CD4-positive, CD25-positive, alpha-beta regulatory T cell (primary cell): ENCODE results near the gene FUOM. TPM values are rescaled to one million over a fixed set of nuclear protein-coding genes. Genes with fewer than 3 reads are reported as not detected.

ENCODE experiments used
- ATAC-seq, 2 donors: fragments of 150-1000 bp; cut with Tn5 transposase; one replicate each; pipeline ENCODE4 v1.10.0; 2021; ENCODE audit warnings: low read depth in 2 of 2, moderate number of reproducible peaks in 2 of 2, moderate library complexity in 1 of 2
- DNase-seq, 3 donors: peaks; one replicate each; pipeline versions ENCODE4 v3.0.0 to v3.0.0-alpha.2; 2012 to 2022; ENCODE audit warnings: mixed read lengths in 1 of 3
- H3K27ac ChIP-seq: one replicate; pipeline ENCODE4 v1.7.0; 2013; ENCODE audit warnings: mild to moderate bottlenecking, low read length; ENCODE audit not compliant: insufficient read depth, poor library complexity, severe bottlenecking
- H3K27me3 ChIP-seq: one replicate; pipeline ENCODE4 v1.7.0; 2013; ENCODE audit warnings: low read length; ENCODE audit not compliant: control insufficient read depth, insufficient read depth
- H3K36me3 ChIP-seq: one replicate; pipeline ENCODE4 v1.7.0; 2013; ENCODE audit warnings: mild to moderate bottlenecking, low read length, moderate library complexity; ENCODE audit not compliant: control insufficient read depth, insufficient read depth
- H3K4me1 ChIP-seq: 2 replicates; pipeline ENCODE4 v1.7.0; 2013; ENCODE audit warnings: mild to moderate bottlenecking, low read length; ENCODE audit not compliant: insufficient read depth, control insufficient read depth, poor library complexity, severe bottlenecking
- H3K4me3 ChIP-seq: one replicate; pipeline ENCODE4 v1.7.0; 2013; ENCODE audit warnings: low read depth, mild to moderate bottlenecking, low read length, moderate library complexity
- H3K9me3 ChIP-seq, 2 experiments: 1 replicate in 1 of 2; 2 replicates in 1 of 2; pipeline ENCODE4 v1.7.0; 2013; ENCODE audit warnings: low read length in 2 of 2, mild to moderate bottlenecking in 1 of 2, moderate library complexity in 1 of 2; ENCODE audit not compliant: control insufficient read depth in 2 of 2
- H3K27ac Mint-ChIP-seq, 3 donors: one replicate each; pipeline ENCODE4 v1.8.0; 2020 to 2022; ENCODE audit warnings: mild to moderate bottlenecking in 3 of 3, mixed read lengths in 3 of 3, moderate library complexity in 2 of 3
- H3K27me3 Mint-ChIP-seq: one replicate; pipeline ENCODE4 v1.8.0; 2022; ENCODE audit warnings: mild to moderate bottlenecking, mixed read lengths
- H3K36me3 Mint-ChIP-seq: one replicate; pipeline ENCODE4 v1.8.0; 2020; ENCODE audit warnings: mixed read lengths
- H3K4me1 Mint-ChIP-seq, 4 donors: one replicate each; pipeline ENCODE4 v1.8.0; 2020 to 2022; ENCODE audit warnings: mixed read lengths in 4 of 4, mild to moderate bottlenecking in 1 of 4
- H3K4me3 Mint-ChIP-seq, 4 donors: one replicate each; pipeline ENCODE4 v1.8.0; 2020 to 2022; ENCODE audit warnings: mild to moderate bottlenecking in 4 of 4, mixed read lengths in 4 of 4, moderate library complexity in 3 of 4
- H3K9me3 Mint-ChIP-seq, 7 donors: one replicate each; pipeline ENCODE4 v1.8.0; 2020 to 2022; ENCODE audit warnings: mixed read lengths in 7 of 7, mild to moderate bottlenecking in 3 of 7, moderate library complexity in 2 of 7
- polyA plus RNA-seq, 4 donors: library from polyadenylated mRNA; unstranded; fragments of 300-500 nt; fragmentation: Illumina TruSeq; gene quantifications; one replicate each; pipeline ENCODE4 v1.2.3, GENCODE V29; 2021
- total RNA-seq: library from RNA; stranded (reverse); gene quantifications from one replicate; pipeline ENCODE4 v1.2.3, GENCODE V29; 2022

FUOM gene
- total and polyA plus RNA-seq, 5 donors from 2014 or later: 7.1 to 21.9 (median 17.8) TPM

DNA sequence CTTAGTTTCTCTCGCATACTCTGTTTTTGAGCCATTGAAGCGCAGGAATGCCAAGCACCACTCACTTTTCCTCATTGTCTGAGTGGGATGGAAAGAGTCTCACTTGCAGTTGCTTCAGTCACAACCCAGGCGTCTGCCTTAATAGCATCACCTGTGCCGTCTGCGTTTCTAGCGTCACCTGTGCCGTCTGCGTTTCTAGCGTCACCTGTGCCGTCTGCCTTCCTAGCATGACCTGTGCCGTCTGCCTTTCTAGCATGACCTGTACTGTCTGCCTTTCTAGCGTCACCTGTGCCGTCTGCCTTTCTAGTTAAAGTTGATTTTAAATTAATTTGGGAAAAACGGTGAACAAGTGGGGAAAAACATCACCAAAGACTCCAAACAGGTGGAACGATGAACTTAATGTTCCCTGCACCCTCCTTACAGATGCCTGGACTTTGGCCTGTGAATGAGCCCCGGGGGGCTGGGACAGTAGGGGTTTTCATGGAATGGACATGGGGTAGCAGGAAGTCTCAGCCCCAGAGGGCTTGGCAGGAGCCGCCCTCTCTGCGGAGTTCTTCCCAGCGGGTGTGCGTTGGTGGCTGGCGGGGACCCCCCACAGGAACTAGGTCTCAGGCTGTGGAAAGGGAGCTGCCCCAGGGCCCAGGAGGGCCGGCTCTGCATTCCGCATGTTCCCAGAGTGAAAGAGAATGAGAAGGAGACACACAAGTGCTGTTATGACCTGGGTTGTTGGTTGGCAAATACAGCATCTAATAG lies 45.6 kb downstream of the FUOM start:
- ATAC-seq (no peak), DNase-seq (no peak)
- peaks cover 0 to 3% (median 0%) of the 10 kb centered on the region in 7 donors for H3K9me3 Mint-ChIP-seq
- peaks cover 22% of the 10 kb centered on the region for H3K36me3 ChIP-seq
- peaks cover 11% of the 10 kb centered on the region for H3K36me3 Mint-ChIP-seq
- no peak overlapping the region for H3K4me3 ChIP-seq
- peak overlapping the region in 2 of 4 donors; percentile 52 to 78 for H3K4me3 Mint-ChIP-seq
- peak overlapping the region in 2 of 3 donors; percentile 64 to 69 for H3K27ac Mint-ChIP-seq
- H3K27me3 ChIP-seq: no peaks in the 10 kb centered on the region
- H3K27me3 Mint-ChIP-seq: peaks cover 9% of the 10 kb centered on the region
- H3K4me1 Mint-ChIP-seq: peaks cover 4 to 22% (median 11%) of the 10 kb centered on the region in 4 donors
- no peak overlapping the region for H3K27ac ChIP-seq
- no peaks in the 10 kb centered on the region for H3K9me3 ChIP-seq
- H3K4me1 ChIP-seq: peaks cover 12% of the 10 kb centered on the region

DNA sequence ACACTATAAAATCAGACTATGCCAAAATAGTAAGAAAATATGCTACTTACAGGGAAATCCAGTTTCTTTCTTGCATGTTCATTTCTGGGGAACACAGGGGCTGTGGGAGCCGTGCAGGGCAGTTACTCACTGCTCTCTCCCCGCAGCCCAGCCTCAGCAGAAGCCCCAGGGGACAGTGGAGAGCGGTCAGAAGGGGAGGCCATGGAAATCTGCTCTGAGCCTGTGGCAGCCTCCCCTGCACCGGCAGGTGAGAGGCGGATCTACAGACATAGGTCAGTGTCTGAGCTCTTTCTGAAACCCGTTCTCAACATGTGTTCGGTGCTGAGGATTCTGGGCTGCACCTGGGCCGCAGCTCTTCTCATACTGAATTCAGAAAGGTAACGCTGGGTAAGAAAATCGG lies 46.2 kb downstream of the FUOM start:
- H3K9me3 Mint-ChIP-seq: peaks cover 0 to 3% (median 0%) of the 10 kb centered on the region in 7 donors
- Histone ChIP-seq H3K9me3 (no peaks in the 10 kb centered on the region), H3K27me3 (no peaks in the 10 kb centered on the region), H3K4me3 (no peak overlapping the region), H3K27ac (no peak overlapping the region), H3K36me3 (peaks cover 22% of the 10 kb centered on the region), H3K4me1 (peaks cover 18% of the 10 kb centered on the region)
- DNase-seq (no peak), ATAC-seq (no peak)
- peaks cover 8 to 28% (median 13%) of the 10 kb centered on the region in 4 donors for H3K4me1 Mint-ChIP-seq
- H3K4me3 Mint-ChIP-seq: peak overlapping the region in 3 of 4 donors; percentile 7 to 78 (median 52)
- H3K36me3 Mint-ChIP-seq: peaks cover 11% of the 10 kb centered on the region
- H3K27ac Mint-ChIP-seq: peak overlapping the region in 1 of 3 donors; percentile 64
- H3K27me3 Mint-ChIP-seq: peaks cover 9% of the 10 kb centered on the region

DNA sequence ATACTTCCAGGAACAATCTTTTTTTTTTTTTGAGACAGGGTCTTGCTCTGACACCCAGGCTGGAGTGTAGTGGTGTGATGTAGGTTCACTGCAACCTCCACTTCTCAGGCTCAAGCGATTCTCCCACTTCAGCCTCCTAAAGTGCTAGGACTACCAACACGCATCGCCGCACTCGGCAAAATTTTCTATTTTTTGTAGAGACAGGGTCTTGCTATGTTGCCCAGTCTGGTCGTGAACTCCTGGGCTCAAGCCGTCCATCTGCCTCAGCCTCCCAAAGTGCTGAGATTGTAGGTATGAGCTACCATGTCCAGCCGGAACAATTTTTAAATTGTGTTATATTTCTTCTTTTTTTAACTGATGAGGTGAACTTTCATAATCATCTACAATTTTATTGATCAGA lies 47.0 kb downstream of the FUOM start:
- ATAC-seq (no peak), DNase-seq (no peak)
- H3K4me3 ChIP-seq: no peak overlapping the region
- Mint-ChIP-seq H3K4me1 (peaks cover 8 to 32% (median 13%) of the 10 kb centered on the region in 4 donors), H3K27me3 (peaks cover 9% of the 10 kb centered on the region), H3K36me3 (peaks cover 11% of the 10 kb centered on the region), H3K9me3 (peaks cover 0 to 3% (median 0%) of the 10 kb centered on the region in 7 donors), H3K27ac (no peak overlapping the region), H3K4me3 (peak overlapping the region; percentile 43 to 78 (median 54))
- peaks cover 22% of the 10 kb centered on the region for H3K36me3 ChIP-seq
- H3K27me3 ChIP-seq: no peaks in the 10 kb centered on the region
- H3K27ac ChIP-seq: no peak overlapping the region
- H3K9me3 ChIP-seq: no peaks in the 10 kb centered on the region
- H3K4me1 ChIP-seq: peaks cover 18% of the 10 kb centered on the region

DNA sequence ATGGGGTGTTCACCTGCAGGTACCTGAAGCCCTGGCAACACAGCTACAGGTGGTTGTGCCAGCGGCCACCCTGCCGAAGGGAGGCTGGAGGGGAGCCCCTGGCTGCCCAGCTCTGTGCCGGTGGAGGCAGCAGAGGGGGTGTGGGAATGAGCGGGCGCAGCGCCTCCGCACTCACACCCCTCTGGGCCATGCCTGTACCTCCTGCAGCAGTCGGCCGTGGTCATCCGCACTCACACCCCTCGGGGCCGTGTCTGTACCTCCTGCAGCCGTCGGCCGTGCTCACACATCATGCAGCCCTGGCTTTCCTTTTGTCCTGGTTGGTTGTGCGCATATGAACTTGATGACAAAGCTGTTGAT lies 47.4 kb downstream of the FUOM start:
- H3K4me3 ChIP-seq: no peak overlapping the region
- H3K4me3 Mint-ChIP-seq: peak overlapping the region in 3 of 4 donors; percentile 52 to 76 (median 72)
- H3K9me3 Mint-ChIP-seq: peaks cover 0 to 3% (median 0%) of the 10 kb centered on the region in 7 donors
- H3K27ac Mint-ChIP-seq: peak overlapping the region in 1 of 3 donors; percentile 65
- peaks cover 9% of the 10 kb centered on the region for H3K27me3 Mint-ChIP-seq
- no peaks in the 10 kb centered on the region for H3K27me3 ChIP-seq
- H3K9me3 ChIP-seq: no peaks in the 10 kb centered on the region
- H3K27ac ChIP-seq: no peak overlapping the region
- DNase-seq: no peak
- peaks cover 18% of the 10 kb centered on the region for H3K4me1 ChIP-seq
- H3K4me1 Mint-ChIP-seq: peaks cover 10 to 36% (median 13%) of the 10 kb centered on the region in 4 donors
- peaks cover 26% of the 10 kb centered on the region for H3K36me3 ChIP-seq
- H3K36me3 Mint-ChIP-seq: peaks cover 11% of the 10 kb centered on the region
- ATAC-seq: no peak

DNA sequence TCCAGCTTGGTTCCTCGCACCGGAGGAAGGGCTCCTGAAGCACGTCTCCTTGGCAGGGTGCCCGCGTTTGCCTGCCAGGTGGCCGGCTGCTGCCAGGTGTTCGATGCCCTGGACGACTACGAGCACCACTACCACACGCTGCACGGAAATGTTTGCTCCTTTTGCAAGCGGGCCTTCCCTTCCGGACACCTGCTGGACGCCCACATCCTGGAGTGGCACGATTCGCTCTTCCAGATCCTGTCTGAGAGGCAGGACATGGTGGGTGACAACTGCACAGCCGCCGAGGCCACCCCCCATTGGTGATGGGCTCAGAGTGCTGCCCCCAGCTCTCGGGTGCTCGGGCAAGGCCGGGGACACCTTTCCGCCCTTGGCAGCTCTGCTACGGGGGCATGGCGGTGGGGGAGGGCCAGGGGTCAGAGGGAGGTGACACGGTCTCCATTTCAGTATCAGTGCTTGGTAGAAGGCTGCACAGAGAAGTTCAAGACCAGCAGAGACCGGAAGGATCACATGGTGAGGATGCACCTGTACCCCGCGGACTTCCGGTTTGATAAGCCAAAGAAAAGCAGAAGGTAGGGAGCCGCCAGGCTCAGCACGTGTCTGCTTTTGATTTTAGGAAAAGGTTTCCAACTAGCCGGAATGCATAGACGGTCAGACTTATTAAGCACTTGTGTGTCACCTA lies 48.0 kb downstream of the FUOM start:
- peaks cover 10 to 41% (median 16%) of the 10 kb centered on the region in 4 donors for H3K4me1 Mint-ChIP-seq
- peak overlapping the region in 2 of 3 donors; percentile 65 for H3K27ac Mint-ChIP-seq
- peaks cover 9% of the 10 kb centered on the region for H3K27me3 Mint-ChIP-seq
- peaks cover 0 to 3% (median 0%) of the 10 kb centered on the region in 7 donors for H3K9me3 Mint-ChIP-seq
- Histone ChIP-seq H3K36me3 (peaks cover 26% of the 10 kb centered on the region), H3K27ac (peak overlapping the region; percentile 99), H3K9me3 (no peaks in the 10 kb centered on the region), H3K27me3 (no peaks in the 10 kb centered on the region), H3K4me1 (peaks cover 18% of the 10 kb centered on the region), H3K4me3 (no peak overlapping the region)
- H3K36me3 Mint-ChIP-seq: peaks cover 11% of the 10 kb centered on the region
- H3K4me3 Mint-ChIP-seq: peak overlapping the region; percentile 76 to 87 (median 82)
- DNase-seq (no peak), ATAC-seq (no peak)

DNA sequence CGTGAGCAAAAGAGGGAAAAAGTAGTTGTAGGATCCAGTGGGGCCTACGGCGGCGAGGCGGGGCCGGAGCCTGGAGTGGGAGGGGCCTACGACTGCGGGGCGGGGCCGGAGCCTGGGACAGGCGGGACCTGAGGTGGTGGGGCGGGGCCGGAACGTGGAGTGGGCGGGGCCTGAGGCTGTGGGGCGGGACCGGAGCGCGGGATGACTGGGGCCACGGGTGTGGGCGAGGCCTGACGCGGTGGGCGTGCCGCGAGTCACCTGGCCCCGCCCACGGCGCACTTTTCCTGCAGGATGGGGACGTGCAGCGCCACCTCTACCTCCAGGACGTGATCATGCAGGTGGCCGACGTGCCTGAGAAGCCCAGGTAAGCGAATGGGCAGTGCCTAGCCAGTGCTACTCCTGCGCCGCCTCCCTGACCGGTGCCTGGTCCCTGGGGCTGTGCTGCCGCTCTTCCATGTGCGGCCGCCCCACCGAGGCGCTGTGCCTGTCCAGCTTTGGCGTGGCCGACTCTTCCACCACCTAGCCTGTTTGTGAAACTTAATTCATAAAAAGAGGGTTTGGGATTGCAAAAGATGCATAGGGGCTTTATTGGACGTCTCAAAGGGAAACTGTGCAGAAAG lies 48.6 kb downstream of the FUOM start:
- H3K4me1 ChIP-seq: peaks cover 18% of the 10 kb centered on the region
- peak overlapping the region; percentile 43 to 90 (median 65) for H3K27ac Mint-ChIP-seq
- peak; percentile 80 to 82 for ATAC-seq
- peak; percentile 84 to 94 (median 89) for DNase-seq
- H3K4me3 Mint-ChIP-seq: peak overlapping the region; percentile 80 to 87 (median 82)
- H3K4me3 ChIP-seq: peak overlapping the region; percentile 44
- H3K36me3 Mint-ChIP-seq: peaks cover 14% of the 10 kb centered on the region
- H3K27me3 ChIP-seq: no peaks in the 10 kb centered on the region
- H3K9me3 ChIP-seq: no peaks in the 10 kb centered on the region
- H3K27ac ChIP-seq: peak overlapping the region; percentile 99
- H3K27me3 Mint-ChIP-seq: peaks cover 9% of the 10 kb centered on the region
- H3K36me3 ChIP-seq: peaks cover 26% of the 10 kb centered on the region
- H3K4me1 Mint-ChIP-seq: peaks cover 10 to 42% (median 19%) of the 10 kb centered on the region in 4 donors
- H3K9me3 Mint-ChIP-seq: peaks cover 0 to 3% (median 0%) of the 10 kb centered on the region in 7 donors

DNA sequence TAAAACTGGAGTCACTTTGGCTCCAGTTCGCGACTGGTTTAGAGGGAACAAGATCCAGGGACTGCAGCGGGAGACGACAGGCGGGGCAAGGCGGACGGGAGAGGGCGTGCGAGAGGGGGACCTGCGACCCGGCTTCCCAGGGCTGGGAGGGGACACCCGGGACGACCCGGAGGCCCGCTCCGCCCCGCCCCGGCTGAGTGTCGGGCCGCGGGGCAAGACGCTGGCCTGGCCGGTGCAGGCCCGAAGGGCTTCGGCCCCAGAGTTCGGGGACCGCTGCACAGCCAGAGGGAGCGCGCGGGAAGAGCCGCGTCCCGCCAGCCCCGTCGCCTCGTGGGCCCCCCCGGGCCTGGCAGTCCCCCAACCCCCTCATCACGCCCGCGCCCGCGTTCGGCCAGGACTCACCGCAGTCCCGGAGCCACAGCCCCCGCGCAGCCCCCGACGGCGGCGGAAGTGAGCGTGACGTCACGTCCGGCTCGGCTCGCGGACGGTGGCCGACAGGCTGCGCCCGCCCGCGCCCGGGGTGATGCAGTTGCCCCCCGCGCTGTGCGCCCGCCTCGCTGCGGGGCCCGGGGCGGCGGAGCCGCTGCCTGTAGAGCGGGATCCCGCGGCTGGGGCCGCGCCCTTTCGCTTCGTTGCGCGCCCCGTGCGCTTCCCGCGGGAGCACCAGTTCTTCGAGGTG lies 49.3 kb downstream of the FUOM start, which contains the start of the genes TUBGCP2 and ZNF511:
TUBGCP2 (minus strand) TSS at position 452 of the 679 bp plus-strand sequence. CDS start 5,931 bp downstream, outside the sequence.
ZNF511 (plus strand) TSS at position 494 of the 679 bp plus-strand sequence; CDS start at position 524, 30 bp downstream.
- Histone ChIP-seq H3K9me3 (no peaks in the 10 kb centered on the region), H3K4me1 (peaks cover 20% of the 10 kb centered on the region), H3K4me3 (peak within 1 kb of the TSS; percentile 88), H3K27ac (peak within 1 kb of the TSS; percentile 99), H3K36me3 (peaks cover 26% of the 10 kb centered on the region), H3K27me3 (no peaks in the 10 kb centered on the region)
- H3K4me1 Mint-ChIP-seq: peaks cover 10 to 43% (median 22%) of the 10 kb centered on the region in 4 donors
- peaks cover 16% of the 10 kb centered on the region for H3K36me3 Mint-ChIP-seq
- ATAC-seq: peak; percentile 66 to 67
- H3K4me3 Mint-ChIP-seq: peak within 1 kb of the TSS; percentile 94 to 98 (median 96)
- peak; percentile 81 to 95 (median 88) for DNase-seq
- H3K9me3 Mint-ChIP-seq: peaks cover 0 to 3% (median 0%) of the 10 kb centered on the region in 7 donors
- peak within 1 kb of the TSS; percentile 99 to 100 (median 99) for H3K27ac Mint-ChIP-seq
- H3K27me3 Mint-ChIP-seq: peaks cover 9% of the 10 kb centered on the region
